ES-I3 (cell line): ENCODE results near the gene C17orf78.

ENCODE experiments used
- H3K36me3 ChIP-seq: 2 replicates; pipeline ENCODE4 v1.6.1; 2013; ENCODE audit warnings: mild to moderate bottlenecking, low read length, control low read depth, moderate library complexity; ENCODE audit not compliant: insufficient read depth
- H3K4me1 ChIP-seq: 2 replicates; pipeline ENCODE4 v1.6.1; 2013; ENCODE audit warnings: mild to moderate bottlenecking, control low read depth, low read length; ENCODE audit not compliant: insufficient read depth
- H3K9ac ChIP-seq: 2 replicates; pipeline ENCODE4 v1.6.1; 2013; ENCODE audit warnings: low read depth, mild to moderate bottlenecking, low read length, moderate library complexity
- H3K9me3 ChIP-seq: 2 replicates; pipeline ENCODE4 v1.6.1; 2013; ENCODE audit warnings: mild to moderate bottlenecking, low read length, moderate library complexity; ENCODE audit not compliant: control insufficient read depth, insufficient read depth

C17orf78 gene

DNA sequence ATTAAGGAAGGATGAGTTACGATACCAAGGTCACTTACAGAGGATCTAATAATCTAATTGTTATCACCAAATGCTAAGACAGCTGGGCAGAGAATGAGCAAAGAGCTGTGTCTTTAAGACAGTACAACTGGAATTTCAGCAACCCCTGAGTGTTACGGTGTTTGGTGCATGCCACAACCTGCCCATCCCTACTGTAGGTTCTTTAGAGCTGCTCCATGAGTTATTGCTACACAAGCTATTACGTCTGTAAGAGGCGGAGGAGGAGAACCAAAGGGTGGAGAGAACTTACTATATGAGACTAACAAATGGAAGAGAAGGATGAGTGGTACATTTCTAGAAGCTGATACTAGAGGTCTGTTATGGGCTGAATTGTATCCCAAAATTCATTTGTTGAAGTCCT is 14.2 kb upstream of the C17orf78 start:
- Histone ChIP-seq H3K36me3 (no peaks in the 10 kb centered on the region), H3K9me3 (no peaks in the 10 kb centered on the region), H3K9ac (no peak overlapping the region), H3K4me1 (peaks cover 21% of the 10 kb centered on the region)

DNA sequence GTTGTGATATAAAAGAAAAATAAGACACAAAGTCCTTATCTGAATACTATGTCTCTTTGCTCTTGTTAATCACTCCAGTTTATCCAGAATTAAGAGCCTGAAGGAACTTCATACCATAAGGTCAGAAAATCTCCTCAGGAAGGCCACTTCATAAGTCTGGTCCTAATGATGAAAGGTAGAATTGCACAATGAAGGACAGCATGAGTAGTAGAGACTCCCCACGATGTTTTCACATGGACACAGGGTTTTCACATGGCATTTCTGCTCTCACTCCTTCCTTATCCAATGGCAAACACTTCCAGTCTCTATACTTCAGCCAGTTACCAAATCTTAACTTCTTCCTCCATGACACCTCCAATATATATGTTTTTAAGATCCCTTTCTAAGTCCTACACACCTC is 10.2 kb upstream of the C17orf78 start:
- Histone ChIP-seq H3K9me3 (no peaks in the 10 kb centered on the region), H3K4me1 (0 out of 2 replicates have a peak, but pooled peaks cover 1% of the 10 kb centered on the region), H3K36me3 (no peaks in the 10 kb centered on the region), H3K9ac (no peak overlapping the region)

GRCh38 chr17:37368577-37368976 is 7.2 kb upstream of the C17orf78 start:
- no peaks in the 10 kb centered on the region for H3K36me3 ChIP-seq
- peaks cover 4% of the 10 kb centered on the region; the same call in 1 of the 2 replicates for H3K4me1 ChIP-seq
- no peaks in the 10 kb centered on the region for H3K9me3 ChIP-seq
- no peak overlapping the region for H3K9ac ChIP-seq

DNA sequence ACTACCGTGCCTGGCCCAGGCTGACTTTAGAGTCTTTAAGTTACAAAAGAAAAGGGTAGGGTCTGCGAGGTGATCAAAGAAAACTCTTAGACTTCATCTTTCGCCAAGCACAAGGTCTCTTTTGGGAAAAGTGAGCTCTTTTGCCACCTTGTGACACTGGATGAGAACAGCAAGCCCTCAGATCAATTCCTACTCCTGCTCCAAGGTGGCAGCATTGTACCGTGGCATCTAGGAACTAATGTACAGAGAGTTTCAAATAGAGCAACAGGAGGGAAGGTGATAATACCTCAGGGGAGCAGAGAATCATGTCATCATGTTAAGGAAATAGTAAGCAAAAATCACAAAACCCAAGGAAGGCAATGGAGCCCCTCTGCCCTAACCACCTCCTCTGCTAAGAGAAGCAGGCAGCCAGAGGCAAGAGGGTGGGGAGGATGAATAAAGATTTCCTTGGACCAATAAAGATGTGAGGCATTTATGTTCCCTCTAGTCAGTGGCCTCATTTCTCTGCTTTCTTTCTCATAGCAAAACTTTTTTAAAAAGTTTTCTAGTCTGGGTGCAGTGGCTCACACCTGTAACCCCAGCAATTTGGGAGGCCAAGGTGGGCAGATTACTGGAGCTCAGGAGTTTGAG is 2.1 kb upstream of the C17orf78 start:
- Histone ChIP-seq H3K9me3 (no peaks in the 10 kb centered on the region), H3K36me3 (no peaks in the 10 kb centered on the region), H3K9ac (no peak overlapping the region), H3K4me1 (peaks cover 4% of the 10 kb centered on the region; the same call in 1 of the 2 replicates)

- H3K36me3 ChIP-seq, result no peaks in the 10 kb centered on the region
- H3K9me3 ChIP-seq, result no peaks in the 10 kb centered on the region
- H3K9ac ChIP-seq, result no peak overlapping the region
- H3K4me1 ChIP-seq, result no peaks in the 10 kb centered on the region
Observed at GRCh38 chr17:37382056-37382455, 6.3 kb downstream of the C17orf78 start.

- H3K36me3 ChIP-seq, result no peaks in the 10 kb centered on the region
- peaks cover 7% of the 10 kb centered on the region; the same call in 1 of the 2 replicates for H3K4me1 ChIP-seq
- H3K9ac ChIP-seq, result no peak overlapping the region
- no peaks in the 10 kb centered on the region for H3K9me3 ChIP-seq
Observed at GRCh38 chr17:37384560-37385149, 8.9 kb downstream of the C17orf78 start.

GRCh38 chr17:37385474-37385990 is 9.7 kb downstream of the C17orf78 start:
- H3K4me1 ChIP-seq, result peaks cover 7% of the 10 kb centered on the region; the same call in 1 of the 2 replicates
- H3K9me3 ChIP-seq, result no peaks in the 10 kb centered on the region
- no peak overlapping the region for H3K9ac ChIP-seq
- no peaks in the 10 kb centered on the region for H3K36me3 ChIP-seq

- Histone ChIP-seq H3K4me1 (peaks cover 7% of the 10 kb centered on the region; the same call in 1 of the 2 replicates), H3K36me3 (no peaks in the 10 kb centered on the region), H3K9me3 (no peaks in the 10 kb centered on the region), H3K9ac (no peak overlapping the region)
Observed at GRCh38 chr17:37386462-37386861, 10.7 kb downstream of the C17orf78 start.

GRCh38 chr17:37388266-37388665 is 12.5 kb downstream of the C17orf78 start:
- Histone ChIP-seq H3K9ac (no peak overlapping the region), H3K9me3 (no peaks in the 10 kb centered on the region), H3K36me3 (no peaks in the 10 kb centered on the region), H3K4me1 (peaks cover 12% of the 10 kb centered on the region; the same call in 1 of the 2 replicates)

DNA sequence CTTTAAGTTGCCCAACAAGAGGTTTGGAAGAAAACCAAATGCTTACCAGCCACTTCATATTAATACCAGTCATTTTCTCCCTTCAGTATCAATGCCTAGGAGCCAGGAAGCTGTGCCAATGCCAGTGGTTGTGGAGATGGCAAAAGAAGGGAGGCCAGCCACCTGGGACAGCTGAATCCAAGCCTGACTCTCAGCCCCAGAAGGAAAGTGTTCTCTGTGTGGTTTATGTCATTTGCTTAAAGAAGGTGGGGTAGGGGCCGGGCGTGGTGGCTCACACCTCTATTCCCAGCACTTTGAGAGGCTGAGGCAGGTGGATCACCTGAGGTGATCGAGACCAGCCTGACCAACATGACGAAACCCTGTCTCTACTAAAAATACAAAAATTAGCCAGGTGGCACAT is 13.4 kb downstream of the C17orf78 start:
- H3K9me3 ChIP-seq, result no peaks in the 10 kb centered on the region
- peaks cover 12% of the 10 kb centered on the region; the same call in 1 of the 2 replicates for H3K4me1 ChIP-seq
- no peak overlapping the region for H3K9ac ChIP-seq
- no peaks in the 10 kb centered on the region for H3K36me3 ChIP-seq

- no peaks in the 10 kb centered on the region for H3K36me3 ChIP-seq
- H3K9me3 ChIP-seq, result no peaks in the 10 kb centered on the region
- H3K9ac ChIP-seq, result no peak overlapping the region
- H3K4me1 ChIP-seq, result peaks cover 12% of the 10 kb centered on the region; the same call in 1 of the 2 replicates
Observed at GRCh38 chr17:37391146-37391545, 15.4 kb downstream of the C17orf78 start.

DNA sequence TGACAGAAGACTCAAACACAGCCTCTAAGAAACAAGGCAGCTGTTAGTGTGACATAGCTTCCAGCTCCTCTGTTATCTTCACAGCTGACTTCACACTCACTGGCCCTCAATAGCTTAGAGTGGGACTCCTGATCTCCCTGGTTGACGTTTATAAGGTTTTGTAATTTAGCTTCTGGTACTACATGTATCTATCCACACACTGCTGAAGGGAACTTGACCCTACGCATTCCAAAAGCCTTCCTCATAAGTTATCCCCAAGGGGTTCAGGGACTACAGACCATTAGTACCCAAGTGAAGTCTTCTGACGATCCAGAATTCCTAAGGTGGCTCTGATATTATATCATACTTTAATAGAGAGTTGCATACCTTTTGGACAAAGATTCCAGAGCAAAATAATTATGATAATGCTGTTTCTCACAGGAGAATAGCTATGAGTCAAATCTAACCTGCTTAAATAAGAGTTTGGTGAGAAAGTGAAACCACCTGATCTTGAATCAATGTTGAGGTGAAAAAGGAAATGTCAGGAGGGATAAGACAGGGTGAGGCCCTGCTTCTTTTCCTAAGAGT is 16.3 kb downstream of the C17orf78 start:
- no peak overlapping the region for H3K9ac ChIP-seq
- no peaks in the 10 kb centered on the region for H3K36me3 ChIP-seq
- H3K9me3 ChIP-seq, result no peaks in the 10 kb centered on the region
- peaks cover 12% of the 10 kb centered on the region; the same call in 1 of the 2 replicates for H3K4me1 ChIP-seq

DNA sequence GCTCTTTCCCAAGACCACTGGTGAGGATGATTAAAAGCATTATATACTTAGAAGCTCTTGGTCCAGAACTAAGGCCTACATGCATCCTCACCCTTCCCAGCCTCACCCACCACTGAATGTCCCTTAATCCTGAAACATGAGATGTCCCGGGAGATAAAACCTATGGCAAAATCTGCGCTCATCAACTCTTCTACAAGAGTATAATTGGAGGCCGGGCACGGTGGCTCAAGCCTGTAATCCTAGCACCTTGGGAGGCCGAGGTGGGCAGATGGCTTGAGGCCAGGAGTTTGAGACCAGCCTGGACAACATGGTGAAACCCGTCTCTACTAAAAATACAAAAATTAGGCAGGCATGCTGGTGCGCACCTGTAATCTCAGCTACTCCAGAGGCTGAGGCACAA is 17.6 kb downstream of the C17orf78 start:
- no peak overlapping the region for H3K9ac ChIP-seq
- H3K4me1 ChIP-seq, result peaks cover 10% of the 10 kb centered on the region; the same call in 1 of the 2 replicates
- no peaks in the 10 kb centered on the region for H3K36me3 ChIP-seq

GRCh38 chr17:37399265-37399803 is 23.5 kb downstream of the C17orf78 start:
- Histone ChIP-seq H3K9ac (no peak overlapping the region), H3K9me3 (no peaks in the 10 kb centered on the region), H3K36me3 (no peaks in the 10 kb centered on the region), H3K4me1 (no peaks in the 10 kb centered on the region)

More for the DNA sequence above, 17.6 kb downstream of the C17orf78 start:
- no peaks in the 10 kb centered on the region for H3K9me3 ChIP-seq
